Astrocyte (in vitro differentiated cells and primary cell): ENCODE measurements around the gene AKT3. TPM values are rescaled to one million over a fixed set of nuclear protein-coding genes. Genes with fewer than 3 reads are reported as not detected.

ENCODE experiments used
- DNase-seq: peaks from one replicate; pipeline ENCODE4 v3.0.0-alpha.2; 2010; ENCODE audit warnings: low read depth
- FAIRE-seq: peaks from 2 replicates; lab custom pipeline; 2011; peaks lifted over from hg19 to GRCh38; lab: Jason Lieb, UNC
- H2AFZ ChIP-seq: 2 replicates; pipeline ENCODE4 v1.6.0; 2012; ENCODE audit warnings: low read depth, low read length, inconsistent platforms
- H3K27ac ChIP-seq: 2 replicates; pipeline ENCODE4 v1.5.1; 2011; ENCODE audit warnings: low read depth, low read length, inconsistent platforms
- H3K27me3 ChIP-seq: 2 replicates; pipeline ENCODE4 v1.6.0; 2011; ENCODE audit warnings: low read length, inconsistent platforms; ENCODE audit not compliant: insufficient read depth
- H3K36me3 ChIP-seq: 2 replicates; pipeline ENCODE4 v1.5.1; 2011; ENCODE audit warnings: low read length, inconsistent platforms; ENCODE audit not compliant: insufficient read depth
- H3K4me1 ChIP-seq: 2 replicates; pipeline ENCODE4 v1.5.1; 2011; ENCODE audit warnings: low read length, inconsistent platforms; ENCODE audit not compliant: insufficient read depth
- H3K4me2 ChIP-seq: 2 replicates; pipeline ENCODE4 v1.6.0; 2012; ENCODE audit warnings: low read length, inconsistent platforms
- H3K4me3 ChIP-seq: 2 replicates; pipeline ENCODE4 v1.5.1; 2011; ENCODE audit warnings: low read depth, mild to moderate bottlenecking, low read length, inconsistent platforms; ENCODE audit not compliant: insufficient read depth
- H3K79me2 ChIP-seq: 2 replicates; pipeline ENCODE4 v1.6.0; 2012; ENCODE audit warnings: mild to moderate bottlenecking, low read length, inconsistent platforms; ENCODE audit not compliant: insufficient read depth
- H3K9ac ChIP-seq: 2 replicates; pipeline ENCODE4 v1.6.0; 2012; ENCODE audit warnings: mild to moderate bottlenecking, low read length, inconsistent platforms
- H3K9me3 ChIP-seq: 2 replicates; pipeline ENCODE4 v1.5.1; 2012; ENCODE audit warnings: low read depth, mild to moderate bottlenecking, low read length, inconsistent platforms; ENCODE audit not compliant: insufficient read depth
- H4K20me1 ChIP-seq: 2 replicates; pipeline ENCODE4 v1.6.0; 2012; ENCODE audit warnings: low read length, inconsistent platforms; ENCODE audit not compliant: insufficient read depth
- H3K27ac Mint-ChIP-seq: one replicate; pipeline ENCODE4 v1.8.0; 2021; ENCODE audit warnings: mild to moderate bottlenecking, mixed read lengths; ENCODE audit not compliant: unreplicated experiment
- H3K27me3 Mint-ChIP-seq: one replicate; pipeline ENCODE4 v1.8.0; 2021; ENCODE audit warnings: low read depth, mixed read lengths; ENCODE audit not compliant: unreplicated experiment
- H3K36me3 Mint-ChIP-seq: one replicate; pipeline ENCODE4 v1.8.0; 2021; ENCODE audit warnings: low read depth, mixed read lengths; ENCODE audit not compliant: unreplicated experiment
- H3K4me1 Mint-ChIP-seq: one replicate; pipeline ENCODE4 v1.8.0; 2021; ENCODE audit warnings: low read depth, mixed read lengths; ENCODE audit not compliant: unreplicated experiment
- H3K4me3 Mint-ChIP-seq: one replicate; pipeline ENCODE4 v1.8.0; 2021; ENCODE audit warnings: mild to moderate bottlenecking, moderate library complexity, mixed read lengths; ENCODE audit not compliant: unreplicated experiment
- H3K9me3 Mint-ChIP-seq: one replicate; pipeline ENCODE4 v1.8.0; 2021; ENCODE audit warnings: mild to moderate bottlenecking, mixed read lengths; ENCODE audit not compliant: unreplicated experiment
- EZH2 ChIP-seq: IDR thresholded peaks from 2 replicates; pipeline ENCODE4 v1.6.1; 2012; ENCODE audit warnings: mild to moderate bottlenecking, low read length, inconsistent platforms; ENCODE audit not compliant: insufficient read depth
- total RNA-seq: library from RNA; stranded (reverse); gene quantifications from 2 replicates; pipeline ENCODE4 v1.2.1, GENCODE V29; 2021
- TF ChIP-seq, protein P1 (sequence below): IDR thresholded peaks from 2 replicates; pipeline ENCODE4 v1.5.1; 2011; ENCODE audit warnings: low read depth, mild to moderate bottlenecking, inconsistent platforms, low read length, moderate library complexity; ENCODE audit not compliant: insufficient read depth

Gene AKT3
- total RNA-seq, 1 donor from 2014 or later, result 64.5 TPM

DNA sequence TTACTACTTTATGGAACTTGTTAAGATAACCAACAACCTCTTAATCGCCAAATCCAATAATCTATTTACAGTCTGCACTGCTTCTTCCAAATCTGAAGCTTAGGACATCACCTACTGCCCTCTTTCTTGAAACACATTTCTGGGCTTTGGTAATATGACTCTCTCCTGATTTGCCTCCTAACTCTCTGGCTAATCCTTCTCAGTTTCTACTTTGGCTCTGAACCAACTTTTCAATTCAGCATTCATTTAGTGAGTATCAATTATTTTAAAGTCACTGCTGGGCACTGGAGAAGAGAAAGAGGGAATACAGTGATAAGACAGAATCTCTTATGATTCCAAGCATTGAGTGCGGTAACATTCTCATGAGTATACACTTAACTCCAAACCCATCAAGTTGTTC is 275.0 kb downstream of the AKT3 start:
- Histone ChIP-seq H3K4me3 (no peak overlapping the region), H3K27ac (no peak overlapping the region), H3K4me2 (no peak overlapping the region), H3K4me1 (peaks cover 3% of the 10 kb centered on the region), H3K27me3 (no peaks in the 10 kb centered on the region), H3K79me2 (no peaks in the 10 kb centered on the region), H4K20me1 (no peaks in the 10 kb centered on the region), H3K36me3 (no peaks in the 10 kb centered on the region), H3K9me3 (no peaks in the 10 kb centered on the region), H3K9ac (no peak overlapping the region), H2AFZ (no peak overlapping the region)
- TF ChIP-seq, protein P1, sequence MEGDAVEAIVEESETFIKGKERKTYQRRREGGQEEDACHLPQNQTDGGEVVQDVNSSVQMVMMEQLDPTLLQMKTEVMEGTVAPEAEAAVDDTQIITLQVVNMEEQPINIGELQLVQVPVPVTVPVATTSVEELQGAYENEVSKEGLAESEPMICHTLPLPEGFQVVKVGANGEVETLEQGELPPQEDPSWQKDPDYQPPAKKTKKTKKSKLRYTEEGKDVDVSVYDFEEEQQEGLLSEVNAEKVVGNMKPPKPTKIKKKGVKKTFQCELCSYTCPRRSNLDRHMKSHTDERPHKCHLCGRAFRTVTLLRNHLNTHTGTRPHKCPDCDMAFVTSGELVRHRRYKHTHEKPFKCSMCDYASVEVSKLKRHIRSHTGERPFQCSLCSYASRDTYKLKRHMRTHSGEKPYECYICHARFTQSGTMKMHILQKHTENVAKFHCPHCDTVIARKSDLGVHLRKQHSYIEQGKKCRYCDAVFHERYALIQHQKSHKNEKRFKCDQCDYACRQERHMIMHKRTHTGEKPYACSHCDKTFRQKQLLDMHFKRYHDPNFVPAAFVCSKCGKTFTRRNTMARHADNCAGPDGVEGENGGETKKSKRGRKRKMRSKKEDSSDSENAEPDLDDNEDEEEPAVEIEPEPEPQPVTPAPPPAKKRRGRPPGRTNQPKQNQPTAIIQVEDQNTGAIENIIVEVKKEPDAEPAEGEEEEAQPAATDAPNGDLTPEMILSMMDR, result no peak
- no peak for TF ChIP-seq EZH2
- Mint-ChIP-seq H3K27me3 (no peaks in the 10 kb centered on the region), H3K4me1 (peaks cover 6% of the 10 kb centered on the region), H3K27ac (no peak overlapping the region), H3K4me3 (no peak overlapping the region), H3K36me3 (peaks cover 16% of the 10 kb centered on the region), H3K9me3 (peaks cover 9% of the 10 kb centered on the region)
- DNase-seq, result peak; percentile 9
- FAIRE-seq, result no peak

GRCh38 chr1:243572940-243573339 is 277.1 kb downstream of the AKT3 start:
- no peak overlapping the region for H3K27ac Mint-ChIP-seq
- FAIRE-seq (no peak), DNase-seq (no peak)
- no peak overlapping the region for H3K27ac ChIP-seq
- no peak overlapping the region for H3K4me3 ChIP-seq
- TF ChIP-seq, protein P1, result no peak
- no peak for TF ChIP-seq EZH2
- H3K79me2 ChIP-seq, result no peaks in the 10 kb centered on the region
- peaks cover 14% of the 10 kb centered on the region for H3K36me3 Mint-ChIP-seq
- H3K27me3 ChIP-seq, result no peaks in the 10 kb centered on the region
- peaks cover 9% of the 10 kb centered on the region for H3K9me3 Mint-ChIP-seq
- H3K4me3 Mint-ChIP-seq, result no peak overlapping the region
- no peak overlapping the region for H2AFZ ChIP-seq
- H4K20me1 ChIP-seq, result no peaks in the 10 kb centered on the region
- peaks cover 4% of the 10 kb centered on the region for H3K4me1 ChIP-seq
- H3K4me1 Mint-ChIP-seq, result peaks cover 3% of the 10 kb centered on the region
- no peaks in the 10 kb centered on the region for H3K27me3 Mint-ChIP-seq
- H3K36me3 ChIP-seq, result no peaks in the 10 kb centered on the region
- no peak overlapping the region for H3K9ac ChIP-seq
- no peaks in the 10 kb centered on the region for H3K9me3 ChIP-seq
- H3K4me2 ChIP-seq, result no peak overlapping the region

DNA sequence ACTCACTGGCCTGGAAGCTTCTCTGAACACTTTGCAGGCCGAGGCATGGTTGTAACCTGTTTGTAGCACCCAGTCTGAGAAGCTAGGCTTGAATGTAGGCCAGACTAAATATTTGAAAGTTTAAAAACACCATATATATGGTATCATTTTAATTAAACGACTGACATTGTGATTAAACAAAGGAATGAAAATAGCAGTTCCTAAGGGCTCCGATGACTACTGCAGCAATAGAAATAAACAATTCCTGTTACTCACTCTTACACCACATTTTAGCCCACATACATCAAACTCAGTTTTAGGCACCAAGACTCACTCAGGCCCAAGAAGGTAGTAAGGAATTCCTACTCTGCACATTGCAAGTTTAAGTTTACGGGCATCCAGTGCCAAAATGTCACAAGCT is 281.2 kb downstream of the AKT3 start:
- Histone ChIP-seq H3K4me3 (no peak overlapping the region), H2AFZ (no peak overlapping the region), H3K27me3 (no peaks in the 10 kb centered on the region), H4K20me1 (no peaks in the 10 kb centered on the region), H3K4me2 (peak overlapping the region; percentile 24), H3K9ac (peak overlapping the region; percentile 13), H3K79me2 (no peaks in the 10 kb centered on the region), H3K27ac (peak overlapping the region; percentile 20), H3K9me3 (no peaks in the 10 kb centered on the region), H3K4me1 (peaks cover 4% of the 10 kb centered on the region), H3K36me3 (no peaks in the 10 kb centered on the region)
- no peak for TF ChIP-seq EZH2
- TF ChIP-seq, protein P1, result no peak
- no peaks in the 10 kb centered on the region for H3K9me3 Mint-ChIP-seq
- H3K4me1 Mint-ChIP-seq, result no peaks in the 10 kb centered on the region
- H3K36me3 Mint-ChIP-seq, result peaks cover 5% of the 10 kb centered on the region
- no peaks in the 10 kb centered on the region for H3K27me3 Mint-ChIP-seq
- no peak overlapping the region for H3K4me3 Mint-ChIP-seq
- DNase-seq (peak; percentile 83), FAIRE-seq (peak; percentile 64)
- no peak overlapping the region for H3K27ac Mint-ChIP-seq
